ENCODE results near the gene CCDC148.

CCDC148 gene

GRCh38 chr2:158456309-158457066 is at the start of gene CCDC148, which contains the start of gene PKP4:
TSS of gene CCDC148 (minus strand) at chr2:158456753. CDS start at chr2:158456439, 314 bp downstream.
TSS of gene PKP4 (plus strand) at chr2:158456952. CDS start at chr2:158533185, 76,233 bp downstream.
- peak; percentile 97 for DNase-seq (ENCODE audit: low spot score)

- no peak for DNase-seq (ENCODE audit: low spot score)
Observed at GRCh38 chr2:158505448-158505934, 48.9 kb upstream of the CCDC148 start.

GRCh38 chr2:158504088-158504487 is 47.5 kb upstream of the CCDC148 start:
- no peak for DNase-seq (ENCODE audit: low spot score)

- no peak for DNase-seq (ENCODE audit: low spot score)
Observed at GRCh38 chr2:158502974-158503373, 46.4 kb upstream of the CCDC148 start.

- DNase-seq (ENCODE audit: low spot score): peak; percentile 53
Observed at GRCh38 chr2:158501301-158501700, 44.7 kb upstream of the CCDC148 start.

GRCh38 chr2:158500333-158500732 is 43.8 kb upstream of the CCDC148 start:
- DNase-seq (ENCODE audit: low spot score): no peak

- DNase-seq (ENCODE audit: low spot score): no peak
Observed at GRCh38 chr2:158499383-158499782, 42.8 kb upstream of the CCDC148 start.

GRCh38 chr2:158498749-158499136 is 42.2 kb upstream of the CCDC148 start:
- DNase-seq (ENCODE audit: low spot score): no peak

GRCh38 chr2:158498043-158498748 is 41.6 kb upstream of the CCDC148 start:
- DNase-seq (ENCODE audit: low spot score): no peak

- no peak for DNase-seq (ENCODE audit: low spot score)
Observed at GRCh38 chr2:158497486-158497885, 40.9 kb upstream of the CCDC148 start.

GRCh38 chr2:158496986-158497385 is 40.4 kb upstream of the CCDC148 start:
- no peak for DNase-seq (ENCODE audit: low spot score)

- DNase-seq (ENCODE audit: low spot score): no peak
Observed at GRCh38 chr2:158495175-158495574, 38.6 kb upstream of the CCDC148 start.

- DNase-seq (ENCODE audit: low spot score): peak; percentile 58
Observed at GRCh38 chr2:158493458-158493857, 36.9 kb upstream of the CCDC148 start.

- DNase-seq (ENCODE audit: low spot score): no peak
Observed at GRCh38 chr2:158491072-158491471, 34.5 kb upstream of the CCDC148 start.

GRCh38 chr2:158489366-158490112 is 33.0 kb upstream of the CCDC148 start:
- peak; percentile 51 for DNase-seq (ENCODE audit: low spot score)

GRCh38 chr2:158488442-158489216 is 32.1 kb upstream of the CCDC148 start:
- DNase-seq (ENCODE audit: low spot score): no peak

GRCh38 chr2:158487419-158487818 is 30.9 kb upstream of the CCDC148 start:
- no peak for DNase-seq (ENCODE audit: low spot score)

- no peak for DNase-seq (ENCODE audit: low spot score)
Observed at GRCh38 chr2:158486970-158487325, 30.4 kb upstream of the CCDC148 start.

- no peak for DNase-seq (ENCODE audit: low spot score)
Observed at GRCh38 chr2:158486150-158486969, 29.8 kb upstream of the CCDC148 start.

GRCh38 chr2:158484892-158485556 is 28.5 kb upstream of the CCDC148 start:
- DNase-seq (ENCODE audit: low spot score): no peak
